Measurements from ENCODE around the gene MTA1.

Gene MTA1

DNA sequence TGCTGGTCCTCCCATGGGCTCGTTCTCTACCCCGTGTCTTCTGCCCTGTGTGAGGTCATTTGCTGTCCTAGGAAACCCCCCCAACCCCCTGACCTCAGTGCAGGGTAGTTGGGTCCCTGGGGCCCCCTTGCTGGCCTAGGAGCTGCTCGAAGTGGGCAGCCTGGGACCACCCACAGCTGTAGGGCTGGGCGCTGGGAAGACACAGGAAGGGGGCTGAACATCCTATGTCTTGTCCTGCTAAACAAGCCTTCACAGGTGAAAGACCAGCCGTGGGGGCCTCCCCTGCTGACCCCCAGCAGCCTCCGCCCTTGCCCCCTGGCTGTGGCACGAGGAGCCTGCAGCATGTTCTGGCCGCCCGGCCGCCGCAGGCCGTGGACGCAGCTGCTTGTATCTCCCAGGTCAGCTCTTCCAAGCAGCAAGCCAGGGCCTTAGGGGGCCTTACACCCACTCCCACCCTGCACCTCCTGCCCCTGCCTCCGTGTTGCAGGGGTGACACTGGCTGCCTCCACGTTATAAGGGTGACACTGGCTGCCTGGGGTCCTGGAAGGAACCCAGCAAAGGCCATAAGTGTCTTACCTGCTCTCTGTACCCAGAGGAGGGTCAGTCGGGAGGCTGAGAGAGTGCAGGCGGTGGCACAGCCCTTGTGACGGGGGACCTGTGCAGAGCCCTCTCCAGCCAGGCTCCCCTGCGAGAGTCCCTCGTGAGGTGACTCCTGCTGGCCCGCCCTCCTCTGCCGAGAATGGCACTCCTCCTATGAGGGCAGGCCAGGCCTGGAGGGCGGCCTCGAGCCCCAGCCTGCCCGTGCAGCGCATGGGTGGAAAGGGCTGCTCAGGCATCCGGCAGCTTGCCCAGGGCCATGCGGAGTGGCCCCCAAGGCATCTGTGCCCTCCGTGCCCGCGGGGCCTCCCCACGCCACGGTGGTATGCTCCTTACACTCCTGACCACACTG lies 32.8 kb upstream of the MTA1 start:
- no peak for DNase-seq (ENCODE audit: low read depth in 1 of 2, low spot score in 1 of 2)
- Histone ChIP-seq H3K27me3 (ENCODE audit: insufficient read depth, poor library complexity, severe bottlenecking) (no peaks in the 10 kb centered on the region), H3K27ac (replicated peaks) (no peak overlapping the region), H3K4me3 (replicated peaks; ENCODE audit: insufficient read depth, low read length) (no peak overlapping the region)
- TF ChIP-seq, protein P1, sequence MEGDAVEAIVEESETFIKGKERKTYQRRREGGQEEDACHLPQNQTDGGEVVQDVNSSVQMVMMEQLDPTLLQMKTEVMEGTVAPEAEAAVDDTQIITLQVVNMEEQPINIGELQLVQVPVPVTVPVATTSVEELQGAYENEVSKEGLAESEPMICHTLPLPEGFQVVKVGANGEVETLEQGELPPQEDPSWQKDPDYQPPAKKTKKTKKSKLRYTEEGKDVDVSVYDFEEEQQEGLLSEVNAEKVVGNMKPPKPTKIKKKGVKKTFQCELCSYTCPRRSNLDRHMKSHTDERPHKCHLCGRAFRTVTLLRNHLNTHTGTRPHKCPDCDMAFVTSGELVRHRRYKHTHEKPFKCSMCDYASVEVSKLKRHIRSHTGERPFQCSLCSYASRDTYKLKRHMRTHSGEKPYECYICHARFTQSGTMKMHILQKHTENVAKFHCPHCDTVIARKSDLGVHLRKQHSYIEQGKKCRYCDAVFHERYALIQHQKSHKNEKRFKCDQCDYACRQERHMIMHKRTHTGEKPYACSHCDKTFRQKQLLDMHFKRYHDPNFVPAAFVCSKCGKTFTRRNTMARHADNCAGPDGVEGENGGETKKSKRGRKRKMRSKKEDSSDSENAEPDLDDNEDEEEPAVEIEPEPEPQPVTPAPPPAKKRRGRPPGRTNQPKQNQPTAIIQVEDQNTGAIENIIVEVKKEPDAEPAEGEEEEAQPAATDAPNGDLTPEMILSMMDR (IDR thresholded peaks at IDR 0.05; ENCODE audit: insufficient read depth, low read length) = no peak
- TF ChIP-seq SPI1 (IDR thresholded peaks at IDR 0.05; ENCODE audit: borderline replicate concordance, low read depth) (no peak), POLR2AphosphoS5 (IDR thresholded peaks at IDR 0.05; ENCODE audit: low read depth) (no peak), GABPA (IDR thresholded peaks at IDR 0.05; ENCODE audit: low read depth) (no peak), REST (IDR thresholded peaks at IDR 0.05; ENCODE audit: insufficient replicate concordance, low read depth) (no peak)

DNA sequence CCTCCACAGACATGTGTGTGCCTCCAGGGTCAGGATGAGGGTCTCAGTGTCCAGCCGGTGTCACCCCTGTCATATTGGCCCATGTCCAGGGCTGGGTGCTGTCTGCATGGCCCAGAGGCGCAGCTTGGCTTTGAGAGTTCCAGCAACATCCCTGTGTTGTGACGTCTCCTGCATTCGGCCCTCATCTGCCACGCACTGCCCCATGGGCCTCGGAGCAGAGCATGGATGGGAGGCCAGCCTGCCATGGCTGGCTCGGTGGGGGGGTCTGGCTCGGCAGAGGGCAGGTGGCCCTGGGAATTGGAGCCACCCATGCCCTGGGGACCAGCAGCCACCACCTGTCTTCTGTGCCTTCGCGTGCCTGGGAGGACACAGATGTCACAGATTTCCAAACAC lies 32.1 kb upstream of the MTA1 start:
- DNase-seq (ENCODE audit: low read depth in 1 of 2, low spot score in 1 of 2) = no peak
- TF ChIP-seq REST (IDR thresholded peaks at IDR 0.05; ENCODE audit: insufficient replicate concordance, low read depth) = no peak
- TF ChIP-seq, protein P1 (IDR thresholded peaks at IDR 0.05; ENCODE audit: insufficient read depth, low read length) = no peak
- Histone ChIP-seq H3K27ac (replicated peaks) (no peak overlapping the region), H3K27me3 (ENCODE audit: insufficient read depth, poor library complexity, severe bottlenecking) (no peaks in the 10 kb centered on the region), H3K4me3 (replicated peaks; ENCODE audit: insufficient read depth, low read length) (no peak overlapping the region)

DNA sequence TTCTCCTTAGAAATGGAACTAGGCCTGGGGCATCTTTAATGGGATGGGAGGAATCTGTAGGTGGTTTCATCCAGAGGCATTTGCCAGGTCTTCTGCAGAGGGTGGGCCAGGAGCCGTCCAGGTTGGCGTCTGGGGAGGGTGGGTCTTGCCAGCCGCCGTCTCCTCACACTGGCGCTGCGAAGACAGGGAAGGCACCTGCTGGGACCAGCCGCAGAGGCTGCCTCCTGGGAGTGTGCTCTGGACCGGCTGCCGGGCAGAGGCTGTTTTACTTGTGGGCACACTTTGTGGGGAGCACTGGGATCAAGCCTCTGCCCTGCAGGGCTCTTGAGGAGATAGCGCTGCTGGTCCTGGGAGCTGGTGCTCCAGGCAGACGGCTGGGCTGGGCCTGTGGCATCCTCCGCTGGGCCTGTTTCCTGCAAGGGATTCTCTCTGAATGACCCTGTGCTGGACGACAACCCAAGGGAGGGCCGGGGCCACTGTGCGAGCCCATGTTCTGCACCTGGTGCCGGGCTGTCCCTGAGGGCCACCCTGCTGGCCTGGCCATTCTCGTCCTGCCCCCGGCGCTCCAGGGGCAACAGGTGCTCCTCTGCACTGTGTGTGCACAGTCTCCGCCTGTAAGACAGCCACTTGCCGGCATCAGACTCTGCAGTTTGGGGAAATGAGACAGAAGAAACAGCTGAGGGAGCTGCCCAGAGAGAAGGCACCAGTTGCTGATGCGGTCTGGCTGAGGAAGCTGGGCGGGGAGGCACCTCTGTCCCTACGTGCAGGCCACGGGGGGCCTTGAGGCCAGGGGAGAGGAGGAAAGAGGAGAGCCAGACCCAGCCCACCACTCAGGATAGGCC lies 31.3 kb upstream of the MTA1 start:
- Histone ChIP-seq H3K27me3 (ENCODE audit: insufficient read depth, poor library complexity, severe bottlenecking) (no peaks in the 10 kb centered on the region), H3K27ac (replicated peaks) (peak overlapping the region; percentile 70), H3K4me3 (replicated peaks; ENCODE audit: insufficient read depth, low read length) (no peak overlapping the region)
- DNase-seq (ENCODE audit: low read depth in 1 of 2, low spot score in 1 of 2) = peak; percentile 49 to 75
- TF ChIP-seq SPI1 (IDR thresholded peaks at IDR 0.05; ENCODE audit: borderline replicate concordance, low read depth) (peak; percentile 26; the same call in 1 of the 2 replicates), POLR2AphosphoS5 (IDR thresholded peaks at IDR 0.05; ENCODE audit: low read depth) (no peak), REST (IDR thresholded peaks at IDR 0.05; ENCODE audit: insufficient replicate concordance, low read depth) (no peak), GABPA (IDR thresholded peaks at IDR 0.05; ENCODE audit: low read depth) (no peak)
- TF ChIP-seq, protein P1 (IDR thresholded peaks at IDR 0.05; ENCODE audit: insufficient read depth, low read length) = no peak

Measured in HL-60 (cell line).